COLO668 (cell line): ENCODE results near the gene MRPL11.
A peak's percentile ranks its signal among the peaks of the same experiment; 100 is the strongest.
"Not testable (repeated sequence)": the region's sequence is repeated elsewhere in the genome, so short reads cannot be mapped to it uniquely, and the experiment has no call there.

Experiments used
- DNase-seq: peaks from one replicate; lab custom pipeline; 2025; ENCODE audit not compliant: unreplicated experiment; lab: John Stamatoyannopoulos, UW

MRPL11 gene

DNA sequence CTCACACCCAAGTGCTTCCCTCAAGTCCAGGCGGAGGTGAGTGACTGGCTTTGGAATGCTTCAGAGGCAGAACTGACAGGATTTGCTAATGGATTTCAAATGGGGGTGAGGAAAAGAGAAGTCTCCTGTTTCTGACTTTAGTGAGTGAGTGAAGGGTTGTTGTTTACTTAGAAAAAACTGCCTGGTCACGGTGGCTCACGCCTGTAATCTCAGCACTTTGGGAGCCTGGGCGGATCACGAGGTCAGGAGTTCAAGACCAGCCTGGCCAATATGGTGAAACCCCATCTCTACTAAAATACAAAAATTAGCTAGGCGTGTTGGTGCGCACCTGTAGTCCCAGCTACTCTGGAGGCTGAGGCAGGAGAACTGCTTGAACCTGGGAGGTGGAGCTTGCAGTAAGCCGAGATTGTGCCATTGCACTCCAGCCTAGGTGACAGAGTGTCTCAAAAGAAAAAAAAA, 6.7 kb downstream of the MRPL11 start:
- DNase-seq, result not testable (repeated sequence)

DNA sequence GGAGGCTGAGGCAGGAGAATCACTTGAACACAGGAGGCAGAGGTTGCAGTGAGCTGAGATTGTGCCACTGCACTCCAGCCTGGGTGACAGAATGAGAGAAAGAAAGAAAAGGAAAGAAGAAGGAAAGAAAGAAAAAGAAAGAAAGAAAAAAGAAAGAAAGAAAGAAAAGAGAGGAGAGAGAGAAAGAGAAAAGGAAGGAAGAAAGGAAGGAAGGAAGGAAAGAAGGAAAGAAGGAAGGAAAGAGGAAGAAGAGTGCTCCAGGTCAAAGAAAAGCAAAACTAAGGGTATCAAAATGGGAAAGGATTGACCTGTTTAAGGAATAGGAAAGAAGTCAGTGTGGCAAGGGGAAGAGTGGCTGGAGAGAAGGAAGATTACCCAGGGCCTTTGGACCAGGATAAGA, 7.4 kb downstream of the MRPL11 start:
- not testable (repeated sequence) for DNase-seq

DNA sequence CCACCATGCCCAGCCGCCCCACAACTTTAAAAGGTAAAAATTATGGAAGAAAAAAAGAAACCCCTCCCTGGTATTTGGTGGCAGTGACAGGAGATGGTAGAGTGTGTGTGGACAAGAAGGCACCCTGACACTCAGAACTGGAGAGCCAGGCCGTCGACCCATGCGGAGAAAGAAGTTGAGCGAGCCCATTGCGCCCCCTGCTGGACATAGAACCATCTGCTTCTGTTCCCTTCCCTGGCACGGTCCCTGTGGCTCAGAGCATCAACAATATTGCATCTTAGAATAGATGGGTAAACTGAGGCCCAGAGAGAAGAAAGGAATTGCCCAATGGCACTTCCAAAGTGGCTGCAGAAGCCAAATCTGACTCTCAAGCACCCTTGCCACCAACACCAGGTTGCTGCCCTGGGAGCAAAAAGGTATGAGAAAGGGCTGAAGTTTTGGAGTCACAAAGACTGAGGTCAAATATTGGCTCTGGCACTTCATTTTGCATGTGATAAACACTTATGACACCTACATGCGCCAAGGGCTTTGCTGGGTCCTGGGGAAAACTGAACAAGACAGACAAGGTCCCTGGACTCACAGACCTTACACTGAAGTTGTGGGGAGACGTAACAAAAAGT, 8.6 kb downstream of the MRPL11 start:
- peak; percentile 75 for DNase-seq

DNA sequence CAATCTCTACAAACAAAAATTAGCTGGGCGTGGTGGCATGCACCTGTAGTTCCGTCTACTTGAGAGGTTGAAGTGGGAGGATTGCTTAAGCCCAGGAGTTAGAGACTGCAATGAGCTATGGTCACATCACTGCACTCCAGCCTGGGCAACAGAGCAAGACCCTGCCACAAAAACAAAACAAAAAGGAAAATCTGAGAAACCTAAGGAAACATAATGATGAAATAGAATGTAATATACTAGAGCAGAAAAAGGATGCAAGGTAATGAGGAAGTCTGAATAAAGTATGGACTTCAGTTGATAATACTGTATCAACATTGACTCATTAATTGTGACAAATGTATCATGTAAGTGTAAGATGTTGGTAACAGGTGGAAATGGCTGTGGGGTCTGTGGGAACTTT, 9.7 kb downstream of the MRPL11 start:
- no peak for DNase-seq

DNA sequence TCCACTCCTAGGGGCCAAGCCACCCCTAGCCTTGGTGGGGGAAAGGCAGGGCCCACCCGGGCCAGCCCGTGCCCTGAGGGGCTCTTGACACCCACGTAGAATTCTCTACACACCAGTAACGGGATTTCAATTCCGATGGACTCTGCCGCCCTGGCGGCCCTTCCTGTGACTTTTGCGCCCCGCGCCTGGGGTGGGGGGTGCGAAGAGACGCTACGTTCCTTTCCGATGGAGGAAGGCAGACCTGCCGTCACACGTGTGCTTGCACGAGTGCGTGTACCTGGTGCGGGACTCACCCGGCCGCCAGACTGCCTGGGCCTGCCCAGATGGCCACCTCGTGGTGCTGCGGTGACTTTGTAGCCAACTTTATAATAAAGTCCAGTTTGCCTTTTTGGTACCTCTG, 12.3 kb downstream of the MRPL11 start:
- no peak for DNase-seq

DNA sequence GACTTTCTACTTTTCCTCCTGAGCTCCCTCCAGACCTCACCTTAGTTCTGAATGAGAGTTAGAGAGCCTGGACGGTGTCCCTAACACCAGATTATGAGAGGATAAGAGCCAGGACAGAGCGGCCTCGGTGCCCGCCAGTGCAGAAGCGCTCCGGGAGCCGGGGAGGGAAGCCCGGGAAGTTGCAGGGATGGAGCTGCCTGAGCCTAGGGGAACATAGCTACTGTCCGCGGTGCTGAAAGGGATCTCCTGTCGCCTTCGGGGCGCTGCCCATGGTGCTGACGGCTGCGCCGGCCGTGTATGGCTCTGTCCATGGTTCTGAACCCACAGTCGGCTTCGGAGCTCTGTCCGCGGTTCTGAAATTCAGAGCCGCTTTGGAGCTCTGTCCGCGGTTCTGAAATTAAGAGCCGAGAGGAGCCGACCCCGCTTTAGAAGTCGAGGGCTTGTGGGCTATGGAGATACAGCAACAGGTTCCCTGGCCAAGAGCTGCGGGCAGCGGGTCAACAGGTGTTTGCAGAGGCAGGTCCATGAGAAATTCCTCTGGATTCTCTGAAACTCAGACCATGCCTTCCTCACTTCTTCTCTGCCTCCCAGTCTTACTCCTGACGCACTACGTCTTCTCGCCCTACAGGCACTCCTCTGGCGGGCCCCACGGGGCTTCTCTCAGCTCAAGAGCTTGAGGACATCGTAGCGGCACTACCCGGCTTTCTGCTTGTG, 17.0 kb downstream of the MRPL11 start:
- peak; percentile 19 for DNase-seq

DNA sequence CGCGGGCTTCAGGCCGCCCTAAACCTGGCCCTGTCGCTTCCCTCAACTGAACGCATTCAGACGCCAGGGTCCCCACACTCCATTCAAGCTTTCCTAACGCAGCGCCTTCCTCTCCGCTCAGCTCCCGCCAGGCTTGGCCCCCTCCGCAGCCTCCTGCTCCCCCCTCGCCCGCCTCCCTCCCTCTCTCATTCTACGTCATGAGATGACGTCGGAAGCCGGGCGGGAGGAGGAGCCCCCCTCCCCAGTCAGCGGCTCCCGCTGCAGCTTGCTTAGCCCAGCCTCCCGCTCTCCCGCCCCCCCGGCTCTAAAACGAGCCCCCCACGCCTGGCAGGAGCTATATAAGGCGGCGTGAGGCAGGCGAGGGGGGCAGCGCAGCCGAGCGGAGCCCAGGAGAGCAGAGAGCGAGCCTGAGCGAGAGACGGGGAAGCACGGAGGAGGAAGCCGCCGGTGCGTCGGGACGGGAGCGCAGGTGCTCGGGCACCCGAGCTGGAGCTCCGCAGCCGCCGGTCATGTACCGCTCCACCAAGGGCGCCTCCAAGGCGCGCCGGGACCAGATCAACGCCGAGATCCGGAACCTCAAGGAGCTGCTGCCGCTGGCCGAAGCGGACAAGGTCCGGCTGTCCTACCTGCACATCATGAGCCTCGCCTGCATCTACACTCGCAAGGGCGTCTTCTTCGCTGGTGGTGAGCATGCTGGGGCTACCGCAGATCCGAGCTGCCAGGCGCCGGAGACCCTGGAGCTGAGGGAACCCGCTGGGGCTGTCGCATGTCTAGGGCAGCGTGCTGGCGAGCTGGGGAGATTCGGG, 17.8 kb downstream of the MRPL11 start, which contains the start of gene NPAS4:
Gene NPAS4 (plus strand): TSS at position 365 of the 806 bp plus-strand sequence. CDS start 145 bp downstream, at position 510.
- peak; percentile 54 for DNase-seq

DNA sequence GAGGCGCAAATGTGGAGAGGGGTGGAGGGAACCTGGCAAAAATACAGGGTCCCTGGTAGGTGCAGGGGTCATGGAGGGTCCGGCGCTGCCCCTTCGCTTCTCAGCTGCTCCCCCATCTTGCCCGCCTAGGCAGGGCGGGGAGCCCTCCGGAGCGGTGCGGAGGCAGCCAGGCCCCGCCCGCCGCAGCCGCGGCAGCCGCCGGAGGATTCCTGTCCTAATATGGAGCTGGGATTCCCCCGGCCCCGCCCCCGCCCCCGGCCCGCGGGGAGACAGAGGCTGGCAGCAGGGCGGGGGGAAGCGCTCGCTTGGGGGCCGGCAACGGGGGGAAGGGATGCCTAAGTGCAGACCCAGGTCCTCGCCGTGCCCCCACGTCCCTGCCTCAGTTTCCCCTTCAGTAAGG, 18.8 kb downstream of the MRPL11 start:
- DNase-seq, result peak; percentile 40

DNA sequence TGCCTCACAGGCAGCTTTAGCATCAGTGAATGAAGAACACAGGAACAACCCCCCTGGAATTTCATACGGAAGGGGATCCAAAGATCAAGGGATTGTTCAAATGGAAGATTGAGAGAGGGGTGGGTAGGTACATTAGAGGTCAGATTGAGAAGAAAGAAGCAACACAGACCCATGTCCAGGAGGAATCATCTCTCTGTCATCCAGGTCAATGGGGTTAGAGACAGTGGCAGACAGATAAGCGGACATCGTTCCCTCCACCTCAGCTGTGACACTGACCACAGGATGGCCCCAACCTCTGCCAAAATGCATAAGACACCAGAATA, 19.7 kb downstream of the MRPL11 start:
- no peak for DNase-seq

DNA sequence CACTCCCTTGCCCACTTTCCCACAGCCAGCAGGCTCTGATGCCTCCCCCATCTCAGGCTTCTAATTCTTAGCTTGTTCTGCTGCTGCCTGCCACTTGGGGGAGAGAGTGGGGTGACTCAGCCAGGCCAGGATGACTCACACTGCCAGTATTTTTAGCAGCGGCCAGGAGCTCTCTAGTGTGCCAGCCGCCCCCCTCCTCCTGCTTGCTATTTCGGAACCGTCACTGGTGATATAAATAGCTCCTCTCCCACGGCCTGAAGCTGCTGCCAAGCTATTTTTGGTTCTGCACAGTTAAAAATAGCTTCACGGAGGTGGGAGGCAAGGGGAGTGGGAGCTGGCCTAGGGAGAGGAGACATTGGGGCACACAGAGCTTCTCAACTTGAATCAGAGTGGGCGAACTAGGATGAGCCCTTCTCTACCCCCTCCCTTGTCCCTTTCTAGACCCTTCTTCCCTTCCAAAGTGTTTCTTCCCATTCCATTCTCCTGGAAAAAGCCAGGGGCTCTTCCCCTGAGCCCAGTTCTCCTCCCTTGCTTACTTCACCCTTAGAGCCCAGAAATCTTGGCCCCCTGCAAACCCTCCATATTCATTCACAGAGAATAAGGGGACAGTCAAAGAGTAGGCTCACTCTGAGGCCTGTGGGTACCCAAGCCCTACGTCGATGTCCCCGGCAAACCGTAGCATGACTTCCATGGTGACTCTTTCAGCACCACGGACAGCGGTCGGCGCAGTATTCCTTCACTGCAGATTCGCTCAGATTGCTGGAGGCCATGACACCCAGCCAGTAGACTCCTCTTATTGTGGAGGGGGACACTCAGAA, 20.3 kb downstream of the MRPL11 start:
- DNase-seq, result peak; percentile 73

DNA sequence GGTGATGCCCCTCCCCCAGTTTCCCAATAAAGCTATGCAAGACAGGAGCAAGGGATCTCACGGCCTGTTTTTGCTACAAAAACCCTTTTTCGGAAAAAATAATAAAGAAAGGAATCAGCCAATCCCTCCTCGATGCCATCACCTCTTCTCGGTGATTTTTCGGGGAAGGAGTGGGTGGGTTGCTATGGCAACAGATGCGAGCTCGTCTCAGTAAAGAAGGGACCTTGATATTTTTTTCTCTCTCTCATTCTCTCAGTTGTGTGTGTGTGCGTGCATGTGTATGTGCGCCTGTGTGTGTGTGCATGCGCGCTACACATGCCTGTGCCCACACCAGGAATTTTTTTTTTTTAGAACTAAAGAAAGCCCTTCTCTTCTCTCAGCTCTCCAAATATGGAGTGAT, 21.6 kb downstream of the MRPL11 start:
- no peak for DNase-seq

DNA sequence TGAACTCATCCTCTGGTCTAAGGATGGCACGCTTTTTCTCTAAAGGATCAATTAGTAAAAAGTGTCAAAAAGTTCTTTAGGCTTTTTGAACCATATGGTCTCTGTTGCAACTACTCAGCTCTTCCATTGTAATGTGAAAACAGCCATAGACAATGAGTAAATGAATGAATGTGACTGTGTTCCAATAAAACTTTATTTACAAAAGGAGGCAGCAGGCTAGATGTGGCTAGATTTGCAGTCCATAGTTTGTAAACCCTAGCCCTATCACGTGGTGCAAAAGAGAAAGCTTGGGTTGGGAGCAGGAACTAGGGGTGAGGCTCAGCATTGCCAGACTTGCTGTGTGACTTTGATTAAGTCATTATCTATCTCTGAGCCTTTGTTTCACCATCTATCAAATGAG, 23.2 kb downstream of the MRPL11 start:
- DNase-seq, result no peak

DNA sequence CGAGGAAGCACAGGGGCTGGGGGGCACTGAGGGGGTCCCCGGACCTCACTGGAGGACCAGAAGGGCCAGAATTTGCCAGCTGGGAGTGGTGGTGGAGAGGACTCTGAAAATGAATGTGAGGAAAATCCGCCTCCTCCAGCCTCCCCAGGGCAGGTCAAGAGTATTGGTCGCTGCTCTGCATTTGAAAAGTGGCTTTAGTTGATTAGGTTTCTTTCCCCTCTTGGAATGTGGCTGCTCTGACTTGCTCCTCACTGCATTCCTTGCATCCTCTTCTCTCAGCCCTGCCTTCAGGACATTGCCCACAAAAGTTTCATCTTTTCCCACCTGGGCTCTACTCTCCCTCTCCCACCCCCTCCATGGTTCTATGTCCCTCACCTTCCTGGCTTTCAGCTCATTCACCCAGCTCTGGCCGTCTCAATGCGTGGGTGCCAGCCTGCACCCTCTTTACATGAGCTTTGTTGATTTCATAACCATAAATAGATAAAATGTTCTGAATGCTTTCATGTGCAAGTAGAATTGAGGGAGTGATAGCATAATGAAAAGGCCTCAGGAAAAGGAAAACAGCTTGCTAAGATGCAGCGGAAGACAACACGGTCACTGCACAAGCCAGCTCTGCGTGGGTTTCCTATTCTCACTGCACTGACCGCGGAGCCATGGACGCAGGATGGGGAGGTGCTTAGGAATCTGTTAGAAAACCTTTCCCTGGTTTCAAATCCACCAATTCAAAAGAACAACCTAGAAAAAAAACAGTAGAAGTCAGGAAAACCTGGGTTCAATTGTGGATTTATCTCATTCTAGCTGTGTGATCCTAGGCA, 24.3 kb downstream of the MRPL11 start:
- no peak for DNase-seq

DNA sequence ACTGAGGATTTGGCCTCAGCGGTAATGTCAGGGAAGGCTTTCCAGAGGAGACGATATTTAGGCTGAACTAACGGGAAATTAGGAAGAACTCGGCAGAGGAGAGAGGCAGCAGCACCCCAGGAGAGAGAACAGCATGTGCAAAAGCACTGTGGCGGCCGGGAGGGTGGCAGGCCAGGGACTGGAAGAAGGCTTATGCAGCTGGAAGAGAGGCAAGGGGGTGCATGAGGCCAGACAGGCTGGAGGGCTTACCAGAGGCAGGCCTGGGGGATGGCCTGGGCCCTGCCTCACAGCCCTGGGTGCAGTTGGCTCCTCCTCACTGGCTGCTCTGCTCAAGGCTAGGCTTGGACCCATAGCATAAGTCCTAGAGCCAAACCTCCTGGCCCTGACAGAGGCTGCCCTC, 25.5 kb downstream of the MRPL11 start:
- DNase-seq, result no peak

DNA sequence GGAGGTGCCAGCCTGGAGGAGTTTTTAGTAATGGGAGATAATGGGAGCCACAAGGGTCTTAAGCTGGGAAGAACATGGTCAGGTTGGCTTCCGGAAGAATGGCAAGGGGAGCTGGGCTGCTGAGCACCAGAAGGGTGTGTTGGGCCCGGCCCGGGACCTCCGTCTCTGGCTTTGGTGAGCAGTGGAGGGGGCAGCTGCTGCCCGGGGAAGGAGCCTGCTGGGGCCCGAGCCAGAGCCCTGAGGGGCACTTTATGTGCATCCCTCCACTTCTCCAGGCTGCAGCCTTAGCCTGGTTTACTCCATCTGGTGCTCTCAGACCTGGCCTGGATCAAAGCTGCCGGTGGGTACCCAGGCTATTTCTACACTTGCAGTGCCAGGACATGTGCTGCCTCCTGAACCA, 26.5 kb downstream of the MRPL11 start:
- no peak for DNase-seq

DNA sequence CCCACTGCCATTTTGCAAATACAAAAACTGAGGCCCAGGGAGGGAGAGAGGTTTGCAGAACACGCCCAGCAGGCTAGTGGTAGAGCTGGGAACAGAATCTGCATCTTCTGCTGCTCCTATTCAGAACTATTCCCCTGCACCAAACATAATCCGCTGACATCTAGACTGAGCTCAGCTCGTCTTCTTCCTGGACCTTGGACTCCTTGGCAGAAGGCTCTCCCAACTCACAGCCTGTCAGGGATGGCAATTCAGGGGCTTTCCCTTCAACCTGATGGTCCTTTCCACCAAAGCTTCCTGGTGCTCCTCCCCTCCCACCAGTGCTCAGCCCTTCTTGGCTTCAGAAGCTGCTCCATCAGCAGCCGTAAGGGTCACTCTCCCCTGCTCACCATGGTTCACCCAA, 27.3 kb downstream of the MRPL11 start:
- no peak for DNase-seq

DNA sequence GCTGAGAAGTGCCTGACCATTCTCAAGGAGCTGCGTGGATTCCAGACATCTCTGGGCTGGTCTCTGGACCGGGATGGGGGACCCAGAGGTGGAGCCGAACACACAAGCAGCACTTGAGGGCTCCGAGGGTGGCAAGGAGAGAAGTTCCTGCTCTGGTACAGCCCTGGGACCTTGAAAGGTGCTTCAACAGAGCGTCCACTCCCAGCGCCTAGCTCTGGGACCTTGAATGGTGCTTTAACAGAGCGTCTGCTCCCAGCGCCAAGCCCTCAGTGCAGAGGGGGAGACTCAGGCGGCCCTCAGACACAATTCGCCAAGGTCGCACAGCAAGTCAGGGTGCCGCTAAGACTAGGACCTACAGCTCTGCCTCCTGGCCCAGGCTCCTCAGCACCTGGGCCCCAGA, 28.5 kb downstream of the MRPL11 start:
- no peak for DNase-seq

DNA sequence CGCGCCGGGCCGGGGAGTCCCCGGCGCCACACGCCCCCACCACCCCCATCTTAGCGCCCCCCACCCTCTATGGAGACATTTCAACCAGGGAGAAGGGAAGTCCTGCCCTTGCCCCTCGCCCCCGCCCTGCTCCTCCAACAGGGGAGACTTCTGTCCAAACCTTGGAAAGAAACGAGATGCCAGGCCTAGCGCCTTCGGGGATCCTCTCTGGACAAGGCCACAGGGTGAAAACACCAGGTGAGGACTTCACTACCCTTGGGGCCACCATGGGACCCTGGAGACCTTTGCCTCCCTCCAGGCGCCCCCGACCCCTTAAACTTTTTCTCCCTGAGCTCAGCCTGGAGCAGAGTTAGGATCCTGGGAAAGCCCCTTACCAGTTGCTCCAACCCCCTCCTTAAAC, 29.4 kb downstream of the MRPL11 start:
- DNase-seq, result no peak

DNA sequence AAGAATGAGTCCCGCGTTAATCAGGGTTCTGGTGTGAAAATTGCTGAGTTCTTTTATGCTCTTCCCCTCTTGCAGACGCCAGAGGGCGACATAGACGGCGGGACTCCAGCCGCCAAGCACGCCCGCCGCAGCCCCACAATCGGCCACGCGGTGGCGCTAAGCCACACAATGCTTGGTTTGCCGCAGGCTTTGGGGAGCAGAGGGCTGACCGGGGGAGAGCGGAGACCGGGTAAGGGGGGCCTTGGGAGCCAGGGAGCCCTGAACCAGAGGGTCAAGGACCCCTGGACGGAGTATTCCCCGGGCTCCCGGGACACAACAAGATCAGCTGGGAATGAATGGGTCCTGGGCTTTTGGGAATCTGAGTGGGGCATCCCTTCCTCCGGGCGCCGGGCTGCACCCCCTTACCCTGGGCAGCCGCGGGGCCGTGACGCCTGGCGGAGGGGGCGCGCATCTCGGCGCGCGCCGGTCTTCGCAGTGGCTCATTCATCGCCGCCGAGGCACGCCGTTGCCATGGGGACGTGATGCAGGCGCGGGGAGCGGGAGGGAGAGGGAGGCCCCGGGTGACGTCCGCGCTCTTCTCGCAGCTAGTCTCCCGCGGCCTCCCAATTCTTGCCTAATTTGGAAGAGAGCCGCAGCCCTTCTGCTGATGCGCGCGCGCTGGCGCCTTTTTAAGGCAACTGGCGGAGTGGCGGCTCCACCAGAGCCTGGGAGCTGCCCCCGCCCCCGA, 30.0 kb downstream of the MRPL11 start:
- peak; percentile 81 for DNase-seq

DNA sequence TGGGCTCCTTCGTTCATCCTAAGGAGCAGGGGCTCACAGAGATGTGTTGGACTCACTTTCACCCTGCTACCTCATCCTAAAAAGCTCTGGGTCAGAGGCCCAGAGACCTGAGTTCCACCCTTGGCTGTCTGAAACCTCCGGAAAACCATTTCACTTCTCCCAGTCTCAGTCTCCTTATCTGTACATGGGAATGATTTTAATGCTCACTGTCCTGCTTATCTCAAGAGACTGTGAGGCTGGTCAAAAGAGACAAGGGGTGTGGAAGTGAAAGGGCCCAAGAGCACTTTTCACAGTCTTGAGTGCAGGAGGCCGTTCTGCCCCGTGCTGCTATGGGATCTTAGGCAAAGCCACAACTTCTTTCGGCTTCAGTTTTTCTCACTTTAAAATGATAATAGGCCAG, 31.0 kb downstream of the MRPL11 start:
- no peak for DNase-seq
